Nephron (organoid): ENCODE measurements around the gene SMYD3.

Experiments used
- H3K27ac Mint-ChIP-seq, 3 experiments: 2 replicates each; pipeline ENCODE4 v1.8.0; 2020; ENCODE audit warnings: mixed read lengths in 3 of 3, mild to moderate bottlenecking in 2 of 3, moderate library complexity in 1 of 3
- H3K27me3 Mint-ChIP-seq: 2 replicates; pipeline ENCODE4 v1.8.0; 2021; ENCODE audit warnings: low read depth, mild to moderate bottlenecking, moderate library complexity, mixed read lengths
- H3K36me3 Mint-ChIP-seq: 2 replicates; pipeline ENCODE4 v1.8.0; 2020; ENCODE audit warnings: low read depth, mixed read lengths
- H3K4me1 Mint-ChIP-seq: 2 replicates; pipeline ENCODE4 v1.8.0; 2020; ENCODE audit warnings: mixed read lengths
- H3K4me3 Mint-ChIP-seq, 3 experiments: 2 replicates each; pipeline ENCODE4 v1.8.0; 2020; ENCODE audit warnings: mild to moderate bottlenecking in 3 of 3, mixed read lengths in 3 of 3, moderate library complexity in 2 of 3
- H3K9me3 Mint-ChIP-seq: 2 replicates; pipeline ENCODE4 v1.8.0; 2020; ENCODE audit warnings: mixed read lengths
- TF ChIP-seq, protein P1 (sequence below), 3 experiments: fragments of 200-600 bp; sonication (generic); IDR thresholded peaks; one replicate each; pipeline ENCODE4 v1.5.0; 2021; ENCODE audit warnings: antibody characterized with exemption in 3 of 3; ENCODE audit not compliant: unreplicated experiment in 3 of 3

The SMYD3 gene

DNA sequence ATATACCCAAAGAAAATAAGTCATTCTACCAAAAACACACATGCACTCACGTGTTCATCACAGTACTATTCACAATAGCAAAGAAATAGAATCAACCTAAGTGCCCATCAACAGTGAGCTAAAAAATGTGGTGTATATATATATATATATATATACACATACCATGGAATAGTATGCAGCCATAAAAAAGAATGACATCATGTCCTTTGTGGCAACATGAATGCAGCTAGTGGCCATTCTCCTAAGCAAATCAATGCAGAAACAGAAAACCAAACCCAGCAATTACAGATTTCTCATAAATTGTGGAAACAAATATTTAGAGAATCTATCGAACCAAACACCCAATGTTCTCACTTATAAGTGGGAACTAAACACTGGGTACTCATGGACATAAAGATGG is 585.7 kb downstream of the SMYD3 start:
- Mint-ChIP-seq H3K27ac (no peak overlapping the region), H3K27me3 (no peaks in the 10 kb centered on the region), H3K9me3 (peaks cover 4% of the 10 kb centered on the region), H3K4me1 (peaks cover 4% of the 10 kb centered on the region), H3K4me3 (no peak overlapping the region), H3K36me3 (peaks cover 4% of the 10 kb centered on the region)
- TF ChIP-seq, protein P1, sequence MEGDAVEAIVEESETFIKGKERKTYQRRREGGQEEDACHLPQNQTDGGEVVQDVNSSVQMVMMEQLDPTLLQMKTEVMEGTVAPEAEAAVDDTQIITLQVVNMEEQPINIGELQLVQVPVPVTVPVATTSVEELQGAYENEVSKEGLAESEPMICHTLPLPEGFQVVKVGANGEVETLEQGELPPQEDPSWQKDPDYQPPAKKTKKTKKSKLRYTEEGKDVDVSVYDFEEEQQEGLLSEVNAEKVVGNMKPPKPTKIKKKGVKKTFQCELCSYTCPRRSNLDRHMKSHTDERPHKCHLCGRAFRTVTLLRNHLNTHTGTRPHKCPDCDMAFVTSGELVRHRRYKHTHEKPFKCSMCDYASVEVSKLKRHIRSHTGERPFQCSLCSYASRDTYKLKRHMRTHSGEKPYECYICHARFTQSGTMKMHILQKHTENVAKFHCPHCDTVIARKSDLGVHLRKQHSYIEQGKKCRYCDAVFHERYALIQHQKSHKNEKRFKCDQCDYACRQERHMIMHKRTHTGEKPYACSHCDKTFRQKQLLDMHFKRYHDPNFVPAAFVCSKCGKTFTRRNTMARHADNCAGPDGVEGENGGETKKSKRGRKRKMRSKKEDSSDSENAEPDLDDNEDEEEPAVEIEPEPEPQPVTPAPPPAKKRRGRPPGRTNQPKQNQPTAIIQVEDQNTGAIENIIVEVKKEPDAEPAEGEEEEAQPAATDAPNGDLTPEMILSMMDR (IDR thresholded peaks at IDR 0.05; ENCODE audit: unreplicated experiment in 3 of 3), result no peak

DNA sequence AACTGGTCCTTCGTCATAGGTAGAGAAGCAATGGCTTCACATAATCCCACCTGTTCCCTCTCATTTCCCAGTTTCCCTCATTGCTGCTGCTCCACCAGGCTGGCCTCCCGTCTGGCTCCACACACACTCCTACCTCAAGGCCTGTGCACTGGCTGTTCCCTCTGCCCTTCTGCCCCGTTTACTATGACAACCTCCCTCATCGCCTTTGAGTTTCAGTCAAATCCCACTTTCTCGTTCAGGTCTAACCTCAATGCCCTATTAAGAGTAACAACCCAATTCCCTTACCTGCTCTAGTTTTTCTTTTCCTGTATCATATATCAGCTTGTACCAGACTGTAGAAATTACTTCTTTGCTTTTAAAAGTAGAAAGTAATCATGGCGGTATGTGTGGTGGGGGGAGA is 589.7 kb downstream of the SMYD3 start:
- TF ChIP-seq, protein P1 (IDR thresholded peaks at IDR 0.05; ENCODE audit: unreplicated experiment in 3 of 3), result no peak

DNA sequence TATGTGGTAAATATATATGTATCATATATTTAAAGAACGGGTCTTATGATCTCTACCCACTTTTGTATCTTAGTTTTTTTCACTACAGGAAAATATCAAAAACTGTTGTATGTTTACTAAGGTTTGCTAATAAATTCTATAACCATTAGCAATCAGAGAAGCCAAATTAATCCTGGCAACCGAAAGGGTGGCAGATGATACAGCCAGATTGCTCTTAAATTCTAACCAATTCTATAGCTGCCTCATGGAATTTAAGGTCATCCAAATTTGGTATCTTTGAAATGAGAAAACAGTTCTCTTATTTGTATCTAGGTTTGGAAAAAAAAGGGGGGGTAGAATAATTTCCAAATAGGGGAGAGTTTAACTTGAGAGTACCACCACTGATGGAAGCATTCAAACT is 591.2 kb downstream of the SMYD3 start:
- Mint-ChIP-seq H3K36me3 (peaks cover 25% of the 10 kb centered on the region), H3K9me3 (peaks cover 7% of the 10 kb centered on the region), H3K27me3 (no peaks in the 10 kb centered on the region), H3K4me3 (no peak overlapping the region), H3K27ac (no peak overlapping the region), H3K4me1 (no peaks in the 10 kb centered on the region)
- TF ChIP-seq, protein P1 (IDR thresholded peaks at IDR 0.05; ENCODE audit: unreplicated experiment in 3 of 3), result no peak

More for the DNA sequence above, 589.7 kb downstream of the SMYD3 start:
- Mint-ChIP-seq H3K36me3 (peaks cover 21% of the 10 kb centered on the region), H3K4me1 (no peaks in the 10 kb centered on the region), H3K4me3 (no peak overlapping the region), H3K27ac (no peak overlapping the region), H3K27me3 (no peaks in the 10 kb centered on the region), H3K9me3 (peaks cover 5% of the 10 kb centered on the region)

DNA sequence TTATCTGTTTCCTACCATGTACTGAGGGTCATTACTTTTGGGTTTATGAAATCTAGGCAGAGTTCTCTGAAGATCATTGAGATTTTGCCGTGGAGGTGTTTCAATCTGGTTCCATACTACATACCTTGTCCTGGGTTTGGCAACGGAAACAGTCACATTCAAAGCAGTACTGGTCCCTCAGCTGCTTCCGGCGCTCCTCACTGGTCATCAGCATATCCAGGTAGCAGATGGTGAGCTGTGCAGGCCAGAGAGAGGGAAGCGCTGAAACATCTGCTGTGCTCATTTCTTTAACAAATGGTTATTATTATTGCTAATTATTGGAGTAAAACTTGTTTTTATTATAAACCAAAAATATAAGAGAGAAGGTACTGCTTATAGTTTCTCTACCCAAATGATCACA is 591.7 kb downstream of the SMYD3 start:
- Mint-ChIP-seq H3K9me3 (peaks cover 6% of the 10 kb centered on the region), H3K36me3 (peaks cover 25% of the 10 kb centered on the region), H3K27ac (no peak overlapping the region), H3K27me3 (no peaks in the 10 kb centered on the region), H3K4me3 (no peak overlapping the region), H3K4me1 (no peaks in the 10 kb centered on the region)
- TF ChIP-seq, protein P1 (IDR thresholded peaks at IDR 0.05; ENCODE audit: unreplicated experiment in 3 of 3), result no peak

DNA sequence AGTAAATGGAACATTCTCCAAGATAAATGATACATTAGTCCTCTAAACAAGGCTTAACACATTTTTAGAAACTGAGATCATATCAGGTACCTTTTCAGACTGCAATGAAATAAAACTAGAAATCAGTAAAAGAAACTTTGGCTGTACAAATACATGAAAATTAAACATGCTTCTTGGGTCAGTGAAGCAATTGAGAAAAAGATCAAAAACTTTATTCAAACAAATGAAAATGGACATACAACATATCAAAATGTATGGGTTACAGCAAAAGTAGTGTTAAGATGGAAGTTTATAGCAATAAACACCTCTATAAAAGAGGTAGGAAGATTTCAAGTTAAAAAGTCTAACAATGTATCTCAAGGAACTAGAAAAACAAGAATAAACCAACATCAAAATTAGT is 598.5 kb downstream of the SMYD3 start:
- Mint-ChIP-seq H3K4me3 (no peak overlapping the region), H3K36me3 (peaks cover 19% of the 10 kb centered on the region), H3K27me3 (no peaks in the 10 kb centered on the region), H3K9me3 (peaks cover 16% of the 10 kb centered on the region), H3K4me1 (no peaks in the 10 kb centered on the region), H3K27ac (no peak overlapping the region)
- TF ChIP-seq, protein P1 (IDR thresholded peaks at IDR 0.05; ENCODE audit: unreplicated experiment in 3 of 3), result no peak

DNA sequence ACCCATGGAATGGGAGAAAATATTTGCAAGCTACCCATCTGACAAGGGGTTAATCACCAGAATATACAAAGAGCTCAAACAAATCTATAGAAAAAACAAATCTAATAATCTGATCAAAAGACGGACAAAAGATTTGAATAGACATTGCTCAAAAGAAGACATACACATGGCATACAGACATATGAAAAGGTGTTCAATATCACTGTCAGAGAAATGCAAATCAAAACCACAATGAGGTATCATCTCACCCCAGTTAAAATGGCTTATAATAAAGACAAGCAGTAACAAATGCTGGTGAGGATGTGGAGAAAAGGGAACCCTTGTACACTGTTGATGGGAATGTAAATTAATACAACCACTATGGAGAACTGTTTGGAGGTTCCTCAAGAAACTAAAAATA is 600.9 kb downstream of the SMYD3 start:
- no peaks in the 10 kb centered on the region for H3K27me3 Mint-ChIP-seq
- peaks cover 11% of the 10 kb centered on the region for H3K9me3 Mint-ChIP-seq
- no peak overlapping the region for H3K27ac Mint-ChIP-seq
- no peaks in the 10 kb centered on the region for H3K4me1 Mint-ChIP-seq
- TF ChIP-seq, protein P1 (IDR thresholded peaks at IDR 0.05; ENCODE audit: unreplicated experiment in 3 of 3), result no peak
- peaks cover 14% of the 10 kb centered on the region for H3K36me3 Mint-ChIP-seq
- no peak overlapping the region for H3K4me3 Mint-ChIP-seq
